T-cell (primary cell): ENCODE measurements around the gene SLC15A2. TPM values are rescaled to one million over a fixed set of nuclear protein-coding genes. Genes with fewer than 3 reads are reported as not detected.

Experiments used
- ATAC-seq, 4 experiments: fragments of 200-7000 bp in 3 of 4; fragments of 150-1000 bp in 1 of 4; cut with Tn5 transposase; replicated peaks in 1 of 4; 1 replicate in 3 of 4; 2 replicates in 1 of 4; pipeline ENCODE4 v1.10.0; 2021; ENCODE audit warnings: moderate library complexity in 3 of 4, mild to moderate bottlenecking in 2 of 4, moderate number of reproducible peaks in 1 of 4
- CTCF ChIA-PET, 2 donors: fragments of 300-600 bp; sonication (Branson Sonifier 250); formaldehyde crosslinking; loops; one replicate each; lab custom pipeline; 2022; ENCODE audit warnings: antibody characterized with exemption in 2 of 2; lab: Charles Lee
- POLR2A ChIA-PET, 2 donors: fragments of 300-600 bp; sonication (Branson Sonifier 250); formaldehyde crosslinking; loops; one replicate each; lab custom pipeline; 2022; ENCODE audit warnings: antibody characterized with exemption in 2 of 2; lab: Charles Lee
- DNase-seq, 35 experiments: peaks; one replicate each; pipeline versions ENCODE4 v3.0.0 to v3.0.0-alpha.2; 2013 to 2023
- H3K27ac ChIP-seq: one replicate; pipeline ENCODE4 v1.5.1; 2013; ENCODE audit warnings: low read length
- H3K27me3 ChIP-seq, 2 experiments: replicated peaks in 1 of 2; 1 replicate in 1 of 2; 2 replicates in 1 of 2; pipeline versions ENCODE4 v1.6.1 to v1.7.0; 2013; ENCODE audit warnings: low read length in 1 of 2, mixed read lengths in 1 of 2; ENCODE audit not compliant: control insufficient read depth in 2 of 2, insufficient read depth in 2 of 2; ENCODE audit errors: extremely low read depth in 1 of 2
- H3K36me3 ChIP-seq, 2 donors: 1 replicate in 1 of 2; 2 replicates in 1 of 2; pipeline versions ENCODE4 v1.6.1 to v1.7.0; 2013; ENCODE audit warnings: low read length in 1 of 2; ENCODE audit not compliant: control insufficient read depth in 2 of 2, insufficient read depth in 1 of 2; ENCODE audit errors: extremely low read depth in 1 of 2
- H3K4me1 ChIP-seq, 2 experiments: 1 replicate in 1 of 2; 2 replicates in 1 of 2; pipeline versions ENCODE4 v1.6.1 to v1.7.0; 2013; ENCODE audit warnings: low read length in 2 of 2, mixed read lengths in 1 of 2; ENCODE audit not compliant: insufficient read depth in 2 of 2, control insufficient read depth in 1 of 2; ENCODE audit errors: extremely low read depth in 1 of 2
- H3K4me3 ChIP-seq, 2 donors: 1 replicate in 1 of 2; 2 replicates in 1 of 2; pipeline versions ENCODE4 v1.5.1 to v1.7.0; 2013; ENCODE audit warnings: mild to moderate bottlenecking in 2 of 2, low read length in 1 of 2, moderate library complexity in 1 of 2; ENCODE audit not compliant: control insufficient read depth in 1 of 2; ENCODE audit errors: extremely low read depth in 1 of 2
- H3K9me3 ChIP-seq: 2 replicates; pipeline ENCODE4 v1.7.0; 2013
- H3K27ac Mint-ChIP-seq, 2 donors: one replicate each; pipeline ENCODE4 v1.8.0; 2020 to 2021; ENCODE audit warnings: mild to moderate bottlenecking in 2 of 2, mixed read lengths in 2 of 2
- H3K27me3 Mint-ChIP-seq, 2 donors: one replicate each; pipeline ENCODE4 v1.8.0; 2021 to 2022; ENCODE audit warnings: mixed read lengths in 2 of 2
- H3K36me3 Mint-ChIP-seq: one replicate; pipeline ENCODE4 v1.8.0; 2021; ENCODE audit warnings: mixed read lengths
- H3K4me1 Mint-ChIP-seq, 3 donors: one replicate each; pipeline ENCODE4 v1.8.0; 2020 to 2022; ENCODE audit warnings: mixed read lengths in 3 of 3, mild to moderate bottlenecking in 1 of 3
- H3K4me3 Mint-ChIP-seq, 3 donors: one replicate each; pipeline ENCODE4 v1.8.0; 2020 to 2022; ENCODE audit warnings: mild to moderate bottlenecking in 3 of 3, mixed read lengths in 3 of 3, moderate library complexity in 3 of 3
- H3K9me3 Mint-ChIP-seq, 3 donors: one replicate each; pipeline ENCODE4 v1.8.0; 2020 to 2022; ENCODE audit warnings: mixed read lengths in 3 of 3
- WGBS: methylation state at CpG from one replicate; pipeline ENCODE4 v1.1.5; 2013; ENCODE audit warnings: missing lambda C conversion rate; ENCODE audit not compliant: insufficient coverage; 5-methylcytosine and 5-hydroxymethylcytosine counted together
- total RNA-seq, 35 experiments: library from RNA in 6 of 35; stranded (reverse) in 6 of 35; fragments of 120-200 nt in 1 of 35; gene quantifications; one replicate each; pipeline versions ENCODE4 v1.2.1 to v1.2.4 and lab custom pipeline; 2013 to 2026

Gene SLC15A2
- total RNA-seq, 5 donors from 2014 or later (not counting 1 experiment from before 2014, with no cell fraction given): 1.6 to 3.0 (median 1.8) TPM

- POLR2A ChIA-PET: interaction anchor here in 1 of 2 donors (0.6 kb wide), 1 partner anchor 26 kb away, joined by 3 read pairs; no protein-coding TSS in a partner anchor
These were observed 48.0 kb downstream of the SLC15A2 start for GRCh38 chr3:121942116-121942786.

DNA sequence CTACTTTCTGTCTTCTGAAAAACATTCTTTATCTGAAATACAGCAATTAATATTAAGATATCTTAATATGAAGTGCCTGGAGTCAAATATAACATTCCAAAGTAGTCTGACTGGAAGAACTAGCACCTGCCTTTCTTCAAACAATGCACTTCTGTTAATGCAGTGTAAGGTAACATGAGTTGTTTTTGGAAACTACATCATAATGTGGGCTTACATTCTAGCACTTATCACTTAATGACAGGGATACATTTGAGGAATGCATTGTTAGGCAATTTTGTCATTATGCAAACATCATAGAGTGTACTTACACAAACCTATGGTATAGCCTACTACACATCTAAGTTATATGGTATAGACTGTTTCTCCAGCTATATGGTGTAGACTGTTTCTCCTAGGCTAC is 49.2 kb downstream of the SLC15A2 start:
- Mint-ChIP-seq H3K4me3 (no peak overlapping the region), H3K27ac (no peak overlapping the region), H3K36me3 (peaks cover 18% of the 10 kb centered on the region), H3K27me3 (no peaks in the 10 kb centered on the region), H3K4me1 (no peaks in the 10 kb centered on the region), H3K9me3 (no peaks in the 10 kb centered on the region)
- H3K9me3 ChIP-seq: no peaks in the 10 kb centered on the region
- ChIA-PET CTCF (no interaction called here), POLR2A (no interaction called here)
- DNase-seq (no peak), ATAC-seq (no peak)
- H3K27me3 ChIP-seq: no peaks in the 10 kb centered on the region
- H3K4me1 ChIP-seq: no peaks in the 10 kb centered on the region
- no peak overlapping the region for H3K27ac ChIP-seq
- H3K4me3 ChIP-seq: no peak overlapping the region
- H3K36me3 ChIP-seq: peaks cover 0 to 3% of the 10 kb centered on the region in 2 donors

More at GRCh38 chr3:121942116-121942786, 48.0 kb downstream of the SLC15A2 start:
- Histone ChIP-seq H3K27ac (no peak overlapping the region), H3K4me1 (no peaks in the 10 kb centered on the region), H3K9me3 (no peaks in the 10 kb centered on the region), H3K27me3 (no peaks in the 10 kb centered on the region), H3K36me3 (peaks cover 0 to 3% of the 10 kb centered on the region in 2 donors), H3K4me3 (no peak overlapping the region)
- WGBS: no CpG with 5 or more reads among the region's 4 CpGs
- no peak for ATAC-seq
- Mint-ChIP-seq H3K9me3 (no peaks in the 10 kb centered on the region), H3K27me3 (no peaks in the 10 kb centered on the region), H3K36me3 (peaks cover 19% of the 10 kb centered on the region), H3K27ac (no peak overlapping the region), H3K4me1 (no peaks in the 10 kb centered on the region), H3K4me3 (no peak overlapping the region)
- CTCF ChIA-PET: no interaction called here
- no peak for DNase-seq

DNA sequence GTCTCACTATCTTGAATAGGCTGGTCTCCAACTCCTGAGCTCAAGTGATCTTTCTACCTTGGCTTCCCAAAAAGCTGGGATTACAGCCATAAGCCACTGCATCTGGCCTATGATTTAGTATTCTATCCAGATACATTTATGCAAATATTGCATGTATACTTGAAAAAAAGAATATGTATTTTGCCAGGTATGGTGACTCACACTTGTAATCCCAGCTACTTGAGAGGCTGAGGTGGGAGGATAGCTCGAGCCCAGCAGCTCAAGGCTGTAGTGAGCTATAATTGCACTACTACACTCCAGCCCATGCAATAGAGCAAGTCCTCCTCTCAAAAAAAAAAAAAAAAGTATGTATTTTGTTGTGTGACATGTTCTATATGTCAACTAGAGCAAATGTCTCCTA is 54.4 kb downstream of the SLC15A2 start:
- H3K4me3 ChIP-seq: no peak overlapping the region
- no peak overlapping the region for H3K4me3 Mint-ChIP-seq
- no peaks in the 10 kb centered on the region for H3K4me1 ChIP-seq
- DNase-seq (no peak), ATAC-seq (no peak)
- no peaks in the 10 kb centered on the region for H3K36me3 ChIP-seq
- H3K9me3 ChIP-seq: peaks cover 4% of the 10 kb centered on the region
- no peaks in the 10 kb centered on the region for H3K4me1 Mint-ChIP-seq
- H3K27me3 ChIP-seq: no peaks in the 10 kb centered on the region
- ChIA-PET CTCF (interaction anchor here in 1 of 2 donors (0.7 kb wide), 1 partner anchor 1337 kb away, joined by 4 read pairs; no protein-coding TSS in a partner anchor), POLR2A (interaction anchor here in 1 of 2 donors (0.7 kb wide), 1 partner anchor 9 kb away, joined by 3 read pairs; no protein-coding TSS in a partner anchor)
- H3K27ac Mint-ChIP-seq: no peak overlapping the region
- peaks cover 0 to 3% of the 10 kb centered on the region in 2 donors for H3K27me3 Mint-ChIP-seq
- no CpG with 5 or more reads among the region's 1 CpG for WGBS
- H3K27ac ChIP-seq: no peak overlapping the region
- H3K9me3 Mint-ChIP-seq: peaks cover 7 to 17% (median 14%) of the 10 kb centered on the region in 3 donors
- H3K36me3 Mint-ChIP-seq: peaks cover 14% of the 10 kb centered on the region

GRCh38 chr3:121951291-121951919 is 57.2 kb downstream of the SLC15A2 start:
- no peak for ATAC-seq

DNA sequence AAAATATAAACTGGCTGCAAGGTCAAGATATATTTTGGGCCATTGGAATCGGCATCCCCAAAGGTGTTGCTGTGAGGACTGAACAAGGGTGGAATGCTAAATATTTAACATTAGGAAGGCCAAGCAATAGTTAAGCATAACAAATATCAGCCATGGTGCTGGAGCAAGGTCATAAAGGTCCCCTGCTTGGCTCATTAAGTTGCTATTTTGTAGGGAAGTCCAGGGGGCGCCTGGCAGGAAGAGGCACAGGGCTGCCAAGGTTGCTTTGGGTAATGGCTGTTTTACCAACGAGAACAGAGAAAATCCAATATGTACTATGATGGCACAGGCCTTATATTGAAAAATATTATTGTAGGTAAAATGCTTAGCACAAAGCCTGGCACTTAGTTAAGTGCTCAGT is 62.2 kb downstream of the SLC15A2 start:
- H3K36me3 Mint-ChIP-seq: peaks cover 3% of the 10 kb centered on the region
- Histone ChIP-seq H3K4me1 (no peaks in the 10 kb centered on the region), H3K27me3 (no peaks in the 10 kb centered on the region), H3K27ac (no peak overlapping the region), H3K9me3 (peaks cover 6% of the 10 kb centered on the region), H3K4me3 (no peak overlapping the region), H3K36me3 (no peaks in the 10 kb centered on the region)
- no peak overlapping the region for H3K27ac Mint-ChIP-seq
- H3K4me3 Mint-ChIP-seq: no peak overlapping the region
- H3K4me1 Mint-ChIP-seq: no peaks in the 10 kb centered on the region
- peaks cover 13 to 20% (median 18%) of the 10 kb centered on the region in 3 donors for H3K9me3 Mint-ChIP-seq
- DNase-seq (no peak), ATAC-seq (no peak)
- CTCF ChIA-PET: no interaction called here
- POLR2A ChIA-PET: no interaction called here
- WGBS: 100% methylated on average over 1 of the region's 3 CpGs
- H3K27me3 Mint-ChIP-seq: peaks cover 0 to 5% of the 10 kb centered on the region in 2 donors

More at GRCh38 chr3:121951291-121951919, 57.2 kb downstream of the SLC15A2 start:
- H3K4me1 Mint-ChIP-seq: no peaks in the 10 kb centered on the region
- peaks cover 0 to 3% of the 10 kb centered on the region in 2 donors for H3K27me3 Mint-ChIP-seq
- no peak overlapping the region for H3K27ac Mint-ChIP-seq
- peaks cover 7 to 20% (median 14%) of the 10 kb centered on the region in 3 donors for H3K9me3 Mint-ChIP-seq
- ChIA-PET CTCF (no interaction called here), POLR2A (interaction anchor here in 1 of 2 donors (0.6 kb wide), 1 partner anchor 391 kb away, joined by 3 read pairs; no protein-coding TSS in a partner anchor)
- DNase-seq: no peak
- Histone ChIP-seq H3K36me3 (no peaks in the 10 kb centered on the region), H3K4me3 (no peak overlapping the region), H3K4me1 (no peaks in the 10 kb centered on the region), H3K9me3 (peaks cover 6% of the 10 kb centered on the region), H3K27me3 (no peaks in the 10 kb centered on the region), H3K27ac (no peak overlapping the region)
- no CpG with 5 or more reads among the region's 1 CpG for WGBS
- H3K4me3 Mint-ChIP-seq: no peak overlapping the region
- peaks cover 14% of the 10 kb centered on the region for H3K36me3 Mint-ChIP-seq

GRCh38 chr3:121957674-121958415 is 63.6 kb downstream of the SLC15A2 start:
- no peaks in the 10 kb centered on the region for H3K36me3 Mint-ChIP-seq
- H3K27me3 ChIP-seq: peaks cover 0 to 5% of the 10 kb centered on the region in 2 experiments
- ChIA-PET CTCF (no interaction called here), POLR2A (interaction anchor here in 1 of 2 donors (0.6 kb wide), 1 partner anchor 214 kb away, joined by 8 read pairs; no protein-coding TSS in a partner anchor)
- no peak overlapping the region for H3K4me3 ChIP-seq
- peaks cover 0 to 5% of the 10 kb centered on the region in 2 donors for H3K27me3 Mint-ChIP-seq
- no peaks in the 10 kb centered on the region for H3K36me3 ChIP-seq
- no peak overlapping the region for H3K4me3 Mint-ChIP-seq
- WGBS: 43% methylated on average over 1 of the region's 2 CpGs
- no peaks in the 10 kb centered on the region for H3K4me1 Mint-ChIP-seq
- DNase-seq (peak in 1 of 35 experiments; percentile 4), ATAC-seq (no peak)
- H3K9me3 ChIP-seq: peaks cover 2% of the 10 kb centered on the region
- H3K27ac ChIP-seq: no peak overlapping the region
- H3K27ac Mint-ChIP-seq: no peak overlapping the region
- H3K9me3 Mint-ChIP-seq: peaks cover 3 to 14% (median 13%) of the 10 kb centered on the region in 3 donors
- no peaks in the 10 kb centered on the region for H3K4me1 ChIP-seq
